HG03175 (cell line): ENCODE results near the gene SYTL1.

ENCODE experiments used
- ATAC-seq: cut with Tn5 transposase; IDR thresholded peaks from one replicate; pipeline ENCODE4 v1.9.1; 2021; ENCODE audit warnings: mild to moderate bottlenecking, moderate library complexity; ENCODE audit not compliant: unreplicated experiment

The SYTL1 gene

DNA sequence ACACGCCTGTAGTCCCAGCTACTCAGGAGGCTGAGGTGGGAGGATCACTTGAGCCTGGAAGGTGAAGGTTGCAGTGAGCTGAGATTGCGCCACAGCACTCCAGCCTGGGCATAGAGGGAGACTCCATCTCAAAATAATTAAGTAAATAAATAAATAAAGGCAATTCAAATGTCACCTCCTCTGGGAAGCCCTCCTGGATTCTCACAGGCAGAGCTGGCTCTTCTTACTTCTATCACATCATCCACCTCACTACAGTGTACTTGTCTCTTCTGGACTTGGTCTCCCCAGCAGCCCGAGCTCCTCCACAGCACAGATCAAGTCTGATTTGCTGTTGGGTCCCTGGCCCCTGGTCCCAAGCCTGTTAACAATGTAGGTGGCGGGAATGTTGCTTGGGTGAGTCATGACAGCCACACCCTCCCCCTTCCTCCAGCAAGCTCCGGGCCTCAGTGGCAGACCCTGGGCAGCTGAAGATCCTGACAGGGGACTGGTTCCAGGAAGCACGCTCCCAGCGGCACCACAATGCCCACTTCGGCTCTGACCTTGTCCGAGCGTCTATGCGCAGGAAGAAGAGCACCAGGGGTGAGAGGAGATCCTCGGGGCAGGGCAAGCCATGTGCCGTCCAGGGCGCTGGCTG is 5.3 kb downstream of the SYTL1 start:
- ATAC-seq: no peak

DNA sequence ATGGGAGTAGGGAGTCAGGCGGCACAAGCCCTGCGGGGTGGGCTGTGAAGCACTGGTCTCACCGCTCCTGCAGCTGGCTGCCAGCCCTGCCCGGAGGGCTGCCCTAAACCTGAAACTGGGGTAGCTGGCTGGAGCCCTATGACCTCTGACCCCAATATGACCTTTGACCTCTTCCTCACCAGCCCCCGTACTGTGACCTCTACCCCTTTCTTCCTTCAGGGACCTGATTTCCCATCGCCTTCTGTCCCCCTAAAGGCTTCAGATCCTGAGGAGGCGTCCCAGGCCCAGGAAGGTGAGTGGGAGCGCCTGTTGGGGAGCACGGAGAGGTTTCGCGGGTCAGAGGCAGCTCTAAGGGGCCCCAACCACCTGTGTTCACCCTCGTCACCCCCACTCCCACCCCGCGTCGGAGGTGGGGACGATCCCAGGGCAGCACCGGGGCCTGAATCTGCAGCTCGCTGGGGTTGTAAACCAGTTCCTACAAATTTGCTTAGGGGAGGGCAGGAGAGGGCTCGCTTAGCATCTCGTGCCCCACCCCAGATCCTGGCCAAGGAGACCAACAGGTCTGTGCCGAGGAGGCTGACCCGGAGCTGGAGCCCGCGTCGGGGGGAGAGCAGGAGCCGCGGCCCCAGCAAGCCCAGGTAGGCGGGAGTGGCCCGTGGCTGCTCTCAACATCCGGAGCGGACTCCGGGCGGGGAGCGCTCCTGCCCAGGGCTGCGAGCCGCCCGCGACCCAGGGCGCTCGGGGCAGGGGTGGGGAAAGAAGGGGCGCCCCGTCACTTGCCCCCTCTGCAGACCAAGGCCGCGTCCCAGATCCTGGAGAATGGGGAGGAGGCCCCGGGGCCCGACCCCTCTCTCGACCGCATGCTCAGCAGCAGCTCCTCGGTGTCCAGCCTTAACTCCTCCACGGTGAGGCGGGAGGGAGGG is 7.3 kb downstream of the SYTL1 start:
- ATAC-seq: no peak

DNA sequence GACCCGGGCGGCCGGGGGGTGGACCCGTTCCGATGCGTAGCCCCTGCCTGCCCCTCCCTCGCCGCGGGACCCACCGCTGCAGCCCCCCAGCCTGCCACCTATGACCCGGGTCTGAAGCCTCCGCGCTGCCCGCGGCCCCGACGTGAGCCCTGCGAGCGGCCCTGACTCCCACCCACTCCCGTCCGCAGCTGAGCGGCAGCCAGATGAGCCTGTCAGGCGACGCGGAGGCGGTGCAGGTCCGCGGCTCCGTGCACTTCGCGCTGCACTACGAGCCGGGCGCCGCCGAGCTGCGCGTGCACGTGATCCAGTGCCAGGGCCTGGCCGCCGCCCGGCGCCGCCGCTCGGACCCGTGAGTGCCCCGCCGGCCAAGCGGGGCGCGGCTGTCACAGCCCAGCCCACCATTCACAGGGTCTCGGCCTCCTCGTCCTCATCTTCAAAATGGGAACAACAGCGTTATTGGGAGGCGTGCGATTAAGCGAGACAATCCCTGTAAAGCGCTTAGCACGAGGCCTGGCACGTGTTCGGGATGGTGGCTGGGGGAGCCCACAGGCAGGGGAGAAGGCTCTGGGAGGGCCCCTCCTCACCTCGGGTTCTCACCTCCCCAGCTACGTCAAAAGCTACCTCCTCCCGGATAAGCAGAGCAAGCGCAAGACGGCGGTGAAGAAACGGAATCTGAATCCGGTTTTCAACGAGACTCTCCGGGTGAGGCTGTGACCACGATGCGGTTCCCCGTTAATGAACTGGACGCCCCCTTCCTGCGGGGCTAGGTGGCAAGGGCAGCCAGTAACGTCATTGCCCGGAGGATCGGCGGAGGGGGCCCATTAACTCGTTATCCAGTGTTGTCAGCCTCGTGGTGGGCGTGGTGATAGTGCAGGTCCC is 8.2 kb downstream of the SYTL1 start:
- ATAC-seq: no peak

DNA sequence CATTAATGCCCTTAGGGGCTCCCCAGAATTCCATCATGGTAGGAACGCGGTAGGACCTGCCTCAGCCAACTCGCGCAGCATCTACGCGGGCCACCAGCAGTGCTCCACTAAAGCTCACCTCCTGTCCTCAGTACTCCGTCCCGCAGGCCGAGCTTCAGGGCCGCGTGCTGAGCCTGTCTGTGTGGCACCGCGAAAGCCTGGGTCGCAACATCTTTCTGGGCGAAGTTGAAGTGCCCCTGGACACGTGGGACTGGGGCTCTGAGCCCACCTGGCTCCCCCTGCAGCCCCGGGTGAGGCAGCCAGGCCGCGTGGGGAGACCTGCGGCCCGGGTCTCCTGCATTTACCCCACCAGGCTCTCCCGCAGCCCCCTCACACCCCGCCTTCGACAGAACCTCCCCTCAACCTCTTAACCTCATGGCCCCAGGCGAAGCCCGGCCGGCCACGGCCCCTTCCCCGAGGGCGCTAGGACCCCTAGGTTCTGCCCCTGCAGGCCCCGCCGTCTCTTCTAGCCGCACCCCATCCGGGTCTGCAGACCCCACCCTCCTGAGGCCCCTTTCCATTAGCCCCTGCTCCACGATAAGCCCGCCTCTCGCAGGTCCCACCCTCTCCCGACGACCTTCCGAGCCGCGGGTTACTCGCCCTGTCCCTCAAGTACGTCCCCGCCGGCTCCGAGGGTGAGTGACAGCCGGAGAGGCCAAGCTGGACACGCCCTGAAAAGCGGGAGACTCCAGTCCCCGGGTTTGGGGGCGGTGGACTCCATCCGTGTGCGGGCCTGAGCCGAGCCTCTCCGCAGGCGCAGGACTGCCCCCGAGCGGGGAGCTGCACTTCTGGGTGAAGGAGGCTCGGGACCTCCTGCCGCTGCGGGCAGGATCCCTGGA is 9.1 kb downstream of the SYTL1 start:
- no peak for ATAC-seq

DNA sequence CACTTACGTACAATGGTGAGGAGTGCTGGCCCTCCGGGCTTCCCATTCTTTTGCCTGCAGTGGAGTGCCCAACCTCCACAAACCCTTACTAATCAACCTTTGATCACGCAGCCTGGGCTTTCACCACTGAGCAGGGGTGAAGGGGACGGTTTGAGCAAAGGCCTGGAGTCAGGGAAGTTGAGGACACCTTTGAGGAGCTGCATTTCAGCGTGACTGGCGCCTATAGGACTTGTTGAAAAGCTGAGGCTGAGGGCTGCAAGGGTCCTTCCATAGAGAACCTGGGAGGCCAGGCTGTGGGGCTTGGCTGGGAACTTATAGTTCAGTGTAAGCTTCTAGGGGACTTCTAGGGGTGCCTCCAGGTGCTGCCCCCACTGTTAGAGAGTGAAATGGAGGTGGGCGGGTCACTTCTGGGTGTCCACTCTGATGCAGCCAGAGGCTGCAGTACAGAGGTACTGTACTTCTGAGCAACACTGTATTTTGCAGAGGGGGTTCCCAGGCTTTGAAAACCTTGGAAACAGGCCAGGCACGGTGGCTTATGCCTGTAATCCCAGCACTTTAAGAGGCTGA is 9.8 kb downstream of the SYTL1 start:
- no peak for ATAC-seq

DNA sequence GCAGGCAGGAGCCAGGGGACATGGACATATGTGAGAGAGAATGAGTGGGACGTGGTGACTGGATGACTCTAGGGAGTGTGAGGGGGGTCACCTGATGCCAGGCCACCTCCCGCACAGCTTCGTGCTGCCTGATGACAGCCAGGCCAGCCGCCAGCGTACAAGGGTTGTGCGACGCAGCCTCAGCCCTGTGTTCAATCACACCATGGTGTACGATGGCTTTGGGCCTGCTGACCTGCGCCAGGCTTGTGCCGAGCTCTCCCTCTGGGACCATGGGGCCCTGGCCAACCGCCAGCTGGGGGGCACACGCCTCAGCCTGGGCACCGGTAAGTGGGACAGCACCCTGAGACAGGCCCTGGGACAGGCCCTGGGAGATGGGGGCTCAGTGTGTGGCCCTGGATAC is 11.3 kb downstream of the SYTL1 start:
- ATAC-seq: no peak

DNA sequence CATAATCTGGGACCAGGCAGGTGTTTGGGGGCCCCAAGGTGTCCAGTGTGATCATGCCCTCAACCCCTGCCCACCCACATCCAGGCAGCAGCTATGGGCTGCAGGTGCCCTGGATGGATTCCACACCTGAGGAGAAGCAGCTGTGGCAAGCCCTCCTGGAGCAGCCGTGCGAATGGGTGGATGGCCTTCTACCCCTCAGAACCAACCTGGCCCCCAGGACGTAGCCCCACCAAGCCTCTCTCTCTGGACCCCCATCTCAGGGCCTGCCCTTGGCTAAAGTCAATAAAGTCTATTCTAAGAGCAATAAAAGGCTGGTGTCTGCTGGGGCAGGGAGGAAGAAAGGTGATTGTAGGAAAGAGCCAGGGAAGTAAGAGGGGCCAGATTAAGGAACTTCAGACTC is 11.8 kb downstream of the SYTL1 start:
- ATAC-seq: no peak

DNA sequence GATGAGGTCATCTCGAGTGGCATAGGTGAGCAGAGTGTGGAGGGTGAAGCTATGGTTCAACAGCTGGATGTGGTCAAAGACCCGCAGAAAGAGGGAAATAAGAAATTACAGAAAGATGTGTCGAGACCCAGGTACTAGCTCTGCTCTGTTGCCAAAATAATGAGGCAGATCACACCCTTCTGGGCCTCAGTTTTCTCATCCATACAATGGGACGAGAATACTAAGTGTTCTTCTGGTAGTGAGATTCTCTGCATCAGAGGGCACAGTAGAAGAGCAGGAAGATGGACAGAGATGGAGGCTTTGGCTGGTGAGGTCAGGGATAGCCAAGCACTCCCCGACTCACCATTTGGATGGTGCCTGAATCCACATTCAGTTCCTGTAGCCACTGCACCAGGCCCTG is 13.9 kb downstream of the SYTL1 start:
- no peak for ATAC-seq

DNA sequence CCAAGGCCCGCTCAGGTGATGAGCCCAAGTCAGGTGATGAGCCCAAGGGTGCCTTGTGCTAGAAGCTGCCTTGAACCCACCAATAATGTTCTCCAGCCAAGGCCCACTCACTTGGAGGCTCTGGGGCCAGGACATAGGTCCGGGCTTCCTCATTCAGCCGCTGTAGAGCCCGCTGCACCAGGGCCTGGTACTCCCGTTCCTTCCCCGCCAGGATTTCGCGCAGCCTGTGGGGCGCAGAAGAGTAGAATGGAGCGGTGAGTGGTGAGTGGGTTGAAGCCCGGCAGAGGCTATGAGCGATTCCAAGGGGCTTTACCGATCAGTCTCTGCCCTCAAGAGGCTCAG is 14.4 kb downstream of the SYTL1 start:
- no peak for ATAC-seq

DNA sequence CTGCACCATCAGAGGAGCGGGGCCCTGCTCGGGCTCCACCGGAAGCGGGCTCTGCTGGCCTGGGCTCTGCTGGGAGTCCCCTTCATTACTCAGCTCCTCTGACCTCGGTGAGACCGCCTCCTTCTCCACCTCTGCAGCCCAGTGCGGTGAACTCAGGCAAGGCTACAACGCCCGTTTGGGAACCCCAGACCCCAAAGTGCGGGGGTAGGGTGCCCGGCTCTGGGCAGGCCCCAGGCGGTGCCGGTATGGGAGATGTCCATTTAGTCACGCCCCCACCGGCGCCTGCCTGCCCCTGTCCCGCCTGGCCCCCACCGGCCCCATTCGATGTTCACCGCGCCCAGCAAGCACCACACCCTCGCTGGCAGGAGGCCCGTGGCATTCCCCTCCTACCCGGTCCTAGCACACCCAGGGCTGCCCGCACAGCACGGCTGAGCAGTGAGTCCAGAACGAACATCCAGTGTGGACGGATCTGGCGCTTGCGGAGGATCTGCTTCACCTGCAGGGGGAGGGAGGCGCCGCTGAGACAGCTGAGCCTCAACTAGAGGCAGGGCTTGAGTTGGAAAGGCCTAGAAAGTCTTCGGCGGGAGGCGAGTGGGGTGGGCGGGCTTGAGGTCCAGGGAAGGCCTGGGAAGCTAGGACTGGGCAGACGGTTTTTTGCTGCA is 14.9 kb downstream of the SYTL1 start:
- no peak for ATAC-seq

DNA sequence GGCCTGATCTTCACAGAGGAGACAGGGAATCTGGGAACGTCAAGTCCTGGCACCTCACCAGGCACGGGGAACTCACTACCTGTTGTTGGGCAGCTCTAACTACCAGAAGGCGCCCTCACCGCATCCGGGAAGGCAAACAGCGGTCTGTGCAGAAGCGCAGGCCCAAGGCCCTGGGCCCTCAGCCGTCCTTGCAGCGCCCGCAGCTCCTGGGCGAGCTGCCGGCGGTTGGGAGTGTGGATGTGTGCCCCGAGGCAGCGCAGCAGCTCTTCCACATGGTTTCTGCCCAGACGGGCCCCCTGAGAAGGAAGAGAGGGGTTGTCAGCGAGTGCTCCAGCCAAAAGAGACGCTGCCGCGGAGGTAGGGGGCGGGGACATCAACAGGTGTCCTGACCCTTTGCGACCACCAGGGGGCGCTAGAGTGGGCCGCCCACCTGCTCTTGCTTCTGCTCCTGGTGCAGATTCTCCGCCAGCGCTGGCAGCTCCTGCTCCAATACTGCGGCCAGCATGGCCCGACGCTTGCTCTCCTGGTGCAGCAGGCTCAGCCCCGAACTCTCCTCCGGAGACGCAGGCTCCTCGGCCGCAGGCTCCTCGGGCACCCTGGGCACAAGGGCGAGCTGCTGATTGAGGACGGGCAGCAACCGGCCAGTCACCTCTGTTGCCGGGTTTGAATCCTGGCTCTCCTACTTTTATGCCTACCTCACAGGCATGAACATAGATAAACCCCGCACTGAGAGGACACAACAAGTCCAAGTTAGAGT is 15.6 kb downstream of the SYTL1 start:
- ATAC-seq: no peak

DNA sequence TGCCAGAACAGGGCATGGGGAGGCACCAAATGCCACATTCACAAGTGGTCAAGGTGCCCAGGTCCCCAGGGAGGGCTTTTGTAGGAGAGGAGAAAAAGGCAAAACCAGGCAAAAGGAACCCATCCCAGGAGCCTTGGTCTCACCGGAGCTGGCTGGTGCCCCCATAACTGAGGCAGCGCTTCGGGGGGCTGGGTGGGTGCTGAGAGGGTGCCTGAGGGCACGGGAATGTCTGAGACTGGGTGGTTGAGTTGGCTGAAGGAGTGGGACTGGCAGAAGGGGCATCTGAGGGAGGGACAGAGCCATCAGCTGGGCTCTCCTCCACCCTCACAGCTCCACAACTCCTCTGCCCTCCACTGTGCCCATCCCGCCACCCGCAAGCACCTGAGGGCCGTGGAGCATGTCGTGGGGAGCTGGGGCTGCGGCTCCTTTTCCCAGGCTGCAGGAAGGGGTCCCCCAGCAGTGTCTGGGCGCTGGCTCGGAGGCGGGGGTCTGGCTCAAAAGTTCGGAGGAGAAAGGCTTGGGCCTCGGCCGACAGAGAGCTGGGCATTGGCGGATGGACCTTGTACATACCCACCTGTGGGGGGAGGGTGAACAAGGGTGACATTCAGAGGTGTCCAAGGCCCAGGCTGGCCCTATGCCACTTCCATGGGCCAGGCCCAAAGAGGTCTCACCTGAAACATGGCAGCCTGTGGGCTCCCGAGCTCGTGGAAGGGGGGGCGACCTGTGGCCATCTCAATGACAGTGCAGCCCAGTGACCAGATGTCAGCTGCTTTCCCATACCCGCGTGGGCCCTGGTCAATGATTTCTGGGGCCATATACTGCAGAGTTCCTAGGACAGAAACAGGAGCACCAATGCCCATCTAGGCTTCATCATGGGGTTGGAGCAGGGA is 16.5 kb downstream of the SYTL1 start:
- no peak for ATAC-seq

DNA sequence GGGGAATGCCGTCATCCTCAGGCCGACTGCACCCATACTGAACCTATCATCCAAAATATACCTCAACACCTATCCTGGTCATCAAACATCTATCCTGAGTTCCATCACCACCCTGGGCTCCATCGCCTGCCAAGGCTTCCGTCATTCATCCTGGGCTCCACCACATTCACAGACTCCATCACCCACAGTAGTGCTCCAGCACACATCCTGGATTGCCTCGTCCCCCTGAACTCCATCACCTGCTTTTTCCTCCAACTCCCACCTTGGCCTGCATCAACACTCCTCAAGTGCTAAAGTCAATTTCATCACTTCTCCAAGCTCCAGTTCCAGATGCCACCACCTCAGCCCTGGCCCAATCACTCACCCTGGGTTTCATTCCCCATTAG is 17.1 kb downstream of the SYTL1 start:
- no peak for ATAC-seq

DNA sequence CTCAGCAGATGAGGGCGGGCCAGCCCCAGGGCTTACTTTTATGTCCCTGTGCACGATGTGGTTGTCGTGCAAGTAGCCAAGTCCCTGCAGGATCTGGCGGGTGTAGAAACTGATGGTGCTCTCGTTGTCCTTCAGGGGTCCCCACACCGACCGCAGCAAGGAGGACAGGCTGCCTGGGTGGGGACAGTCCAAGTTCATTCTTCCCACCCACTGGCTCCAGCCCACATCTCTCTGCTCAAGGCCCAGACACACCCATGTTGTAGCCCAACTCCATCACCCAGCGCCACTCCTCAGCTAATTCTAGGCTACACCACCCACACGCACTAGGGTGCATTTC is 18.0 kb downstream of the SYTL1 start:
- ATAC-seq: no peak

DNA sequence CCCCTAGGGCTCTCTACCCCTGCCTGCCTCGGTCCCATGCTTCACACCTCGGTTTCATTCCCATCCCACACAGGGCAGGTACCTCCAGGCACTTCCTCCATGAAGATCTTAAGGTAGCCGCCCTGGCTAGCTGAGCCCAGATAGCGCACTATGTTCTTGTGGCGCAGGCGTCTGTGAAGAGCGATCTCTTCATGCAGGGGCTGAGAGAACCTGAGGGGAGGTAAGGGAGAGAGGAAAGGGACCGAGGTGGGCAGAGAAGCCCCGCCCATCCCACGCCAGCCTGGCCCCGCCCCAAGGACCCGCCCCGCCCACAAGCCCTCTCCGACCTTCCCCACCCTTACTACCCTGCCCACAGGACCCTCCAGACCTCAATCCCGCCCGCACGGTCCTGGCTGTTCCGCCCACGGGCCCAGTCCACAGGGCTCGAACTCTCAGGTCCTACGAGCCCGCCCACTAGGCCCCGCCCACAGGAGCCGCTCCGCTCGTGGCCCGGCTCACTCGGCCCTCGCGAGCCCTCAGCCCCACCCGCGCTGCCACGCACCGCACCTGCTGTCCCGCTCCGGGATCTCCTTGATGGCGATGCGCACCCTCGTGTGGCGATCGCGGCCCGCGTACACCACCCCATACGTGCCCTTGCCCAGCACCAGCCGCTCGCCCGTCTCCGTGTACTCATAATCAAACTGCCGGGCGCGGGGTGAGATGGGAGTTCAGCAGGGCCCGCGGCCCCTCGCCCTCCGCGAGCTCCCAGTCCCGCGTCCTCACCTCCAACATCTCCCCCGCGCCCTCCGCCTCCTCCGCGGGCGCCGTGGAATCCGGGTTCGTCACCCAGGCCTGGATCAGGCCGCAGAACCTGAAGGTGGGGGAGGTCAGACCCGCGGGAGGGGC is 18.6 kb downstream of the SYTL1 start:
- ATAC-seq: no peak

DNA sequence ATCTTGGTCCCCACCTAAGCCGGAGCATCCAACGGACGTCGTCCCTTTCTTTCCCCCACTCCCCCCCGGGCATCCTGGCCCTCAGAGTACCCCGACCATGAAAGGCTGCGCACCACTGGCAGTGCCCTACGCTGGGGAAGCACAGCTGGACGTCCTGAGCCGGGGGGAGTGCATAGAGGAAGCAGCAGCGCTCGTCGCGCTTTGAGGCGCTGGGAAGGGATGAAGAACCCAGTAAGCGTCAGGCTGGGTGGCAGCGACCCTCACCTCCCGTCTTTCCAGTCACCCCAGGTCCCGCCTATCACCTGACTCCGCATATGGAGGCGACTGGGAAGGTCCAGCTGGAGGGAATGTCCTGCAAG is 19.2 kb downstream of the SYTL1 start:
- ATAC-seq: no peak

DNA sequence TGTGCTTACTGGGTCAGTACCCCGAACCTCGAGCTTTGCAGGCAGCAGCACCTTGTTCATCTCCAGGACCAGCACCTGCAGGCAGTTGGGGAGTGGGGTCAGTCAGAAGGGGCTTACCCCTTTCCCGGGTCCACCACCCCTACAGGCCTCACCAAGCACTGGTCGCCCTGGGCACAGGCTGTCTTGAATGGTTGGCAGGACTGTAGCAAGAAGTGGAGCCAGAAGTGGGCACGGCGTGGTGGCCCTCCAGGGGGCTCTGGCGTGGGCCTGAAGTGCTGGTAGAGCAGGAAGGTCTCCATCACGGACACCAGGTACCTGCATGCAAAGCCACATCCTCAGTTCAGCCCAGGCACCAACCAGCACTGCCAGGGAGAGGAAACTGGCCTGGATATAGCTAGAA is 19.7 kb downstream of the SYTL1 start:
- no peak for ATAC-seq
